ENCODE measurements around the gene COBL.

COBL gene

GRCh38 chr7:51246258-51247245, 70.1 kb downstream of the COBL start:
- DNase-seq: no peak

GRCh38 chr7:51244885-51245284, 71.7 kb downstream of the COBL start:
- no peak for DNase-seq

GRCh38 chr7:51244053-51244452, 72.6 kb downstream of the COBL start:
- DNase-seq: no peak

- no peak for DNase-seq
Observed at GRCh38 chr7:51243631-51244030, 73.0 kb downstream of the COBL start.

- no peak for DNase-seq
Observed at GRCh38 chr7:51242881-51243518, 73.6 kb downstream of the COBL start.

GRCh38 chr7:51242007-51242691, 74.5 kb downstream of the COBL start:
- DNase-seq: no peak

- DNase-seq: no peak
Observed at GRCh38 chr7:51240868-51241267, 75.7 kb downstream of the COBL start.

GRCh38 chr7:51239691-51240090, 76.9 kb downstream of the COBL start:
- no peak for DNase-seq

GRCh38 chr7:51238981-51239495, 77.6 kb downstream of the COBL start:
- DNase-seq: no peak

GRCh38 chr7:51237446-51238133, 79.0 kb downstream of the COBL start:
- DNase-seq: no peak

- DNase-seq: no peak
Observed at GRCh38 chr7:51236470-51237132, 80.0 kb downstream of the COBL start.

- no peak for DNase-seq
Observed at GRCh38 chr7:51235593-51236313, 80.9 kb downstream of the COBL start.

GRCh38 chr7:51234609-51235308, 81.8 kb downstream of the COBL start:
- no peak for DNase-seq

GRCh38 chr7:51234139-51234538, 82.5 kb downstream of the COBL start:
- DNase-seq: no peak

- DNase-seq: no peak
Observed at GRCh38 chr7:51233374-51233773, 83.2 kb downstream of the COBL start.

GRCh38 chr7:51230723-51231122, 85.9 kb downstream of the COBL start:
- no peak for DNase-seq

- no peak for DNase-seq
Observed at GRCh38 chr7:51230324-51230625, 86.3 kb downstream of the COBL start.

- no peak for DNase-seq
Observed at GRCh38 chr7:51229620-51230323, 86.8 kb downstream of the COBL start.

- no peak for DNase-seq
Observed at GRCh38 chr7:51229106-51229537, 87.5 kb downstream of the COBL start.

- no peak for DNase-seq
Observed at GRCh38 chr7:51228386-51228958, 88.1 kb downstream of the COBL start.

Data from HCEC 1CT (cell line).